ENCODE data around the gene RSRC1.

Gene RSRC1

GRCh38 chr3:158247288-158247687, 137.4 kb downstream of the RSRC1 start:
- Histone ChIP-seq H3K36me3 (replicated peaks) (no peaks in the 10 kb centered on the region), H3K9me3 (no peaks in the 10 kb centered on the region), H3K4me1 (no peaks in the 10 kb centered on the region), H3K4me3 (no peak overlapping the region), H3K27me3 (ENCODE audit: low read depth) (no peaks in the 10 kb centered on the region)
- DNase-seq (ENCODE audit: low spot score in 2 of 2), result no peak
- in situ Hi-C loops (cut with MboI; ENCODE audit: low sequenced_read_pairs), result no loop called here

- Histone ChIP-seq H3K4me1 (no peaks in the 10 kb centered on the region), H3K4me3 (no peak overlapping the region), H3K9me3 (no peaks in the 10 kb centered on the region), H3K36me3 (replicated peaks) (no peaks in the 10 kb centered on the region), H3K27me3 (ENCODE audit: low read depth) (no peaks in the 10 kb centered on the region)
- DNase-seq (ENCODE audit: low spot score in 2 of 2), result no peak
- in situ Hi-C loops (cut with MboI; ENCODE audit: low sequenced_read_pairs), result no loop called here
These were observed 138.4 kb downstream of the RSRC1 start for GRCh38 chr3:158248261-158248660.

- H3K4me3 ChIP-seq, result no peak overlapping the region
- in situ Hi-C loops (cut with MboI; ENCODE audit: low sequenced_read_pairs), result no loop called here
- H3K4me1 ChIP-seq, result no peaks in the 10 kb centered on the region
- no peak for DNase-seq (ENCODE audit: low spot score in 2 of 2)
- no peaks in the 10 kb centered on the region for H3K9me3 ChIP-seq
- no peaks in the 10 kb centered on the region for H3K27me3 ChIP-seq (ENCODE audit: low read depth)
- H3K36me3 ChIP-seq (replicated peaks), result no peaks in the 10 kb centered on the region
These were observed 139.3 kb downstream of the RSRC1 start for GRCh38 chr3:158249183-158249582.

- H3K9me3 ChIP-seq, result 0 out of 2 replicates have a peak, but pooled peaks cover 2% of the 10 kb centered on the region
- in situ Hi-C loops (cut with MboI; ENCODE audit: low sequenced_read_pairs), result no loop called here
- H3K27me3 ChIP-seq (ENCODE audit: low read depth), result no peaks in the 10 kb centered on the region
- DNase-seq (ENCODE audit: low spot score in 2 of 2), result no peak
- H3K4me3 ChIP-seq, result no peak overlapping the region
- H3K4me1 ChIP-seq, result no peaks in the 10 kb centered on the region
- H3K36me3 ChIP-seq (replicated peaks), result no peaks in the 10 kb centered on the region
These were observed 148.7 kb downstream of the RSRC1 start for GRCh38 chr3:158258619-158259018.

- no peaks in the 10 kb centered on the region for H3K4me1 ChIP-seq
- H3K27me3 ChIP-seq (ENCODE audit: low read depth), result no peaks in the 10 kb centered on the region
- 0 out of 2 replicates have a peak, but pooled peaks cover 2% of the 10 kb centered on the region for H3K9me3 ChIP-seq
- in situ Hi-C loops (cut with MboI; ENCODE audit: low sequenced_read_pairs), result no loop called here
- no peak overlapping the region for H3K4me3 ChIP-seq
- no peaks in the 10 kb centered on the region for H3K36me3 ChIP-seq (replicated peaks)
- DNase-seq (ENCODE audit: low spot score in 2 of 2), result no peak
These were observed 150.5 kb downstream of the RSRC1 start for GRCh38 chr3:158260392-158260791.

- Histone ChIP-seq H3K4me3 (no peak overlapping the region), H3K4me1 (no peaks in the 10 kb centered on the region), H3K27me3 (ENCODE audit: low read depth) (no peaks in the 10 kb centered on the region), H3K36me3 (replicated peaks) (no peaks in the 10 kb centered on the region), H3K9me3 (peaks cover 2% of the 10 kb centered on the region; the same call in 1 of the 2 replicates)
- in situ Hi-C loops (cut with MboI; ENCODE audit: low sequenced_read_pairs), result no loop called here
- DNase-seq (ENCODE audit: low spot score in 2 of 2), result no peak
These were observed 151.6 kb downstream of the RSRC1 start for GRCh38 chr3:158261371-158261991.

- in situ Hi-C loops (cut with MboI; ENCODE audit: low sequenced_read_pairs), result no loop called here
- DNase-seq (ENCODE audit: low spot score in 2 of 2), result no peak
- Histone ChIP-seq H3K9me3 (peaks cover 2% of the 10 kb centered on the region), H3K36me3 (replicated peaks) (no peaks in the 10 kb centered on the region), H3K27me3 (ENCODE audit: low read depth) (no peaks in the 10 kb centered on the region), H3K4me3 (no peak overlapping the region), H3K4me1 (no peaks in the 10 kb centered on the region)
These were observed 155.0 kb downstream of the RSRC1 start for GRCh38 chr3:158264894-158265293.

GRCh38 chr3:158267015-158267414, 157.1 kb downstream of the RSRC1 start:
- Histone ChIP-seq H3K9me3 (no peaks in the 10 kb centered on the region; the same call in none of the 2 replicates), H3K36me3 (replicated peaks) (no peaks in the 10 kb centered on the region), H3K4me3 (no peak overlapping the region), H3K27me3 (ENCODE audit: low read depth) (no peaks in the 10 kb centered on the region), H3K4me1 (peaks cover 14% of the 10 kb centered on the region)
- DNase-seq (ENCODE audit: low spot score in 2 of 2), result no peak
- in situ Hi-C loops (cut with MboI; ENCODE audit: low sequenced_read_pairs), result no loop called here

- in situ Hi-C loops (cut with MboI; ENCODE audit: low sequenced_read_pairs), result no loop called here
- DNase-seq (ENCODE audit: low spot score in 2 of 2), result no peak
These were observed 160.1 kb downstream of the RSRC1 start for GRCh38 chr3:158269942-158270341.

GRCh38 chr3:158272081-158272480, 162.2 kb downstream of the RSRC1 start:
- H3K36me3 ChIP-seq (replicated peaks), result no peaks in the 10 kb centered on the region; the same call in 1 of the 2 replicates
- no peaks in the 10 kb centered on the region for H3K27me3 ChIP-seq (ENCODE audit: low read depth)
- peaks cover 20% of the 10 kb centered on the region for H3K4me1 ChIP-seq
- peak; percentile 53 to 96 for DNase-seq (ENCODE audit: low spot score in 2 of 2)
- no peak overlapping the region for H3K4me3 ChIP-seq
- H3K9me3 ChIP-seq, result no peaks in the 10 kb centered on the region; the same call in 1 of the 2 replicates
- in situ Hi-C loops (cut with MboI; ENCODE audit: low sequenced_read_pairs), result no loop called here

More at GRCh38 chr3:158269942-158270341, 160.1 kb downstream of the RSRC1 start:
- Histone ChIP-seq H3K27me3 (ENCODE audit: low read depth) (no peaks in the 10 kb centered on the region), H3K4me3 (no peak overlapping the region), H3K9me3 (no peaks in the 10 kb centered on the region; the same call in none of the 2 replicates), H3K36me3 (replicated peaks) (no peaks in the 10 kb centered on the region; the same call in 1 of the 2 replicates), H3K4me1 (peaks cover 20% of the 10 kb centered on the region)

- Histone ChIP-seq H3K36me3 (replicated peaks) (no peaks in the 10 kb centered on the region; the same call in 1 of the 2 replicates), H3K4me3 (no peak overlapping the region), H3K27me3 (ENCODE audit: low read depth) (no peaks in the 10 kb centered on the region), H3K9me3 (no peaks in the 10 kb centered on the region), H3K4me1 (peaks cover 20% of the 10 kb centered on the region)
- in situ Hi-C loops (cut with MboI; ENCODE audit: low sequenced_read_pairs), result no loop called here
- no peak for DNase-seq (ENCODE audit: low spot score in 2 of 2)
These were observed 163.8 kb downstream of the RSRC1 start for GRCh38 chr3:158273656-158274055.

GRCh38 chr3:158278187-158278586, 168.3 kb downstream of the RSRC1 start:
- H3K4me3 ChIP-seq, result no peak overlapping the region
- no peak for DNase-seq (ENCODE audit: low spot score in 2 of 2)
- in situ Hi-C loops (cut with MboI; ENCODE audit: low sequenced_read_pairs), result no loop called here
- H3K9me3 ChIP-seq, result no peaks in the 10 kb centered on the region
- H3K4me1 ChIP-seq, result no peaks in the 10 kb centered on the region; the same call in 1 of the 2 replicates
- H3K36me3 ChIP-seq (replicated peaks), result no peaks in the 10 kb centered on the region; the same call in 1 of the 2 replicates
- H3K27me3 ChIP-seq (ENCODE audit: low read depth), result no peaks in the 10 kb centered on the region

GRCh38 chr3:158279609-158280008, 169.7 kb downstream of the RSRC1 start:
- Histone ChIP-seq H3K4me3 (no peak overlapping the region), H3K4me1 (no peaks in the 10 kb centered on the region), H3K27me3 (ENCODE audit: low read depth) (no peaks in the 10 kb centered on the region), H3K36me3 (replicated peaks) (no peaks in the 10 kb centered on the region), H3K9me3 (no peaks in the 10 kb centered on the region)
- no peak for DNase-seq (ENCODE audit: low spot score in 2 of 2)
- in situ Hi-C loops (cut with MboI; ENCODE audit: low sequenced_read_pairs), result no loop called here

- peaks cover 3% of the 10 kb centered on the region; the same call in 1 of the 2 replicates for H3K4me1 ChIP-seq
- no peaks in the 10 kb centered on the region for H3K27me3 ChIP-seq (ENCODE audit: low read depth)
- DNase-seq (ENCODE audit: low spot score in 2 of 2), result no peak
- H3K36me3 ChIP-seq (replicated peaks), result no peaks in the 10 kb centered on the region
- in situ Hi-C loops (cut with MboI; ENCODE audit: low sequenced_read_pairs), result no loop called here
- no peak overlapping the region for H3K4me3 ChIP-seq
- H3K9me3 ChIP-seq, result no peaks in the 10 kb centered on the region
These were observed 185.9 kb downstream of the RSRC1 start for GRCh38 chr3:158295771-158296170.

All from HAP-1 (cell line).